Stimulated activated CD8-positive, alpha-beta memory T cell treated with anti-CD3 and anti-CD28 coated beads, Interleukin-15, amount 100 ng/mL, for 24 hours (primary cell): ENCODE results near the gene TMEM89.

Experiments
- DNase-seq: peaks from one replicate; pipeline ENCODE4 v3.0.0-alpha.2; 2020; ENCODE audit warnings: low read depth

The TMEM89 gene, protein sequence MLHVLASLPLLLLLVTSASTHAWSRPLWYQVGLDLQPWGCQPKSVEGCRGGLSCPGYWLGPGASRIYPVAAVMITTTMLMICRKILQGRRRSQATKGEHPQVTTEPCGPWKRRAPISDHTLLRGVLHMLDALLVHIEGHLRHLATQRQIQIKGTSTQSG

GRCh38 chr3:48621461-48621869 lies at the start of gene TMEM89:
TSS of gene TMEM89 (minus strand) at chr3:48621769. CDS start at chr3:48621756, 13 bp downstream.
- no peak for DNase-seq

DNA sequence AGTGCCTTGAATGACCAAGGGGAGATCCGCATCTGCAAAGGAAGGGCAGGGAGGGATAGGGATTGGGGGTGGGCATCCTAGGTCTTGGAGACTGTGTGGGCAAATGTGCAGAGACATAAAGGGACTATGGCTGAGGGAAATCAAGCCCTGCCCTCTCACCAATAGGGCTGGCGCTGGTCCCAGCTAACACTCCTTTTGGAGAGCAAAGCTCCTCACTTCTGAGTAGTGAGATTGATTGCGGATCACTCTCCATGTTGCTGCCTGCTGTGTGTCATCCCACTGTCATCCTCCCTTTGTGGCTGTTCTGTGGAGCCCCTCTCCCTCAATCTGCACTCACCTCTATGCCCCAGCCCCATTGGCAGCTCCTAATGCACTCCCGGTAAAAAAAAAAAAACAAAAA lies 43.4 kb upstream of the TMEM89 start:
- DNase-seq: no peak

DNA sequence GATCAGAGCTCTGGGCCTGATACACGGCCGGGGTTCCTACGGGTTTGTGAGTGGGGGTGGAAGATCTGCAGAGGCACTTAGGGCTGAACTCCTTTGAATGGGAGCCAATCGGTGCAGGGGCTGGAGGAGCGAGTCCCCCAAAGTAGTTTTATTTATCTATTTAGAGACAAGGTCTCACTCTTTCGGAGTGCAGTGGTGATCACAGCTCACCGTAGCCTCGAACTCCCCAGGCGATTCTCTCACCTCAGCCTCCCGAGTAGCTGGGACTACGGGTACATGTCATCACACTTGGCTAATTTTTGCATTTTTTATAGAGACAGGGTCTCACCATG lies 42.7 kb upstream of the TMEM89 start:
- no peak for DNase-seq

GRCh38 chr3:48663489-48664312 lies 42.1 kb upstream of the TMEM89 start:
- peak; percentile 67 for DNase-seq

DNA sequence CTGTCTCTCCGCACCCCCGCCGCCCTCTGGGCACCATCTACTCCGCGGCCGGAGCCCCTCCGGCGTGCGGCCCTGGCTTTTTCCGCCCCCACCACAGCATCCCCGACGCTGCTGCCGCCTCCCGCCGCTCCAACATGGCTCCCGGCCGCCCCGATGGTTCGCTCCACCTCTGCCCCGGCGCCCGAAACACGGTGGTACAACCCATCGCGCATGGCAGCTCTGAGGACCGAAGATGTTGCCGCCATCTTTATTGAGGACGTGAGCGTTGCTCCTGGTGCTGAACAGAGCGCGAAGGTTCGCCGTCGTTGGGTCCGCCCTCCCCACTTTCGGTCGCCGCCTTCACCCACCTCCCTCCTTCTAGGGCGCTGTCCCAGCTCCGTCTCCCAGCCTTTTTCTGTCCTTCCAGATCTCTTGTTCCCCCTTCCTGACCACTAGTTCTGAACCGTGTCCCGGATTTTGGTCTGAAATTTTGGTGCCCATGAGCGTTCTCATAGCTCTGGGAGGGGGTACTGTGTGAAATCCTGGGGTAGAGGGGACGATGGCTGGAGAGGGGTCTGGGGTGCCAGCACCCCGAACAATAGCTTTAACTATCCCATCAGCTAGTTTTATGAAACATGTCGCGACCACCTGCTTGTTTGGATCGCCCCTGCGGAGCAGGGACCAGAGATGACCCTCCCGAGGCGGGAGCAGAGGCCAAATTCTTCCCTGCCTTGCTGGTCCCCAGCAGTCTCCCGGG lies 41.4 kb upstream of the TMEM89 start, which contains the start of gene CELSR3:
CELSR3 (minus strand) TSS at position 134 of the 736 bp plus-strand sequence. CDS start 252 bp downstream, outside the sequence.
- DNase-seq: no peak

DNA sequence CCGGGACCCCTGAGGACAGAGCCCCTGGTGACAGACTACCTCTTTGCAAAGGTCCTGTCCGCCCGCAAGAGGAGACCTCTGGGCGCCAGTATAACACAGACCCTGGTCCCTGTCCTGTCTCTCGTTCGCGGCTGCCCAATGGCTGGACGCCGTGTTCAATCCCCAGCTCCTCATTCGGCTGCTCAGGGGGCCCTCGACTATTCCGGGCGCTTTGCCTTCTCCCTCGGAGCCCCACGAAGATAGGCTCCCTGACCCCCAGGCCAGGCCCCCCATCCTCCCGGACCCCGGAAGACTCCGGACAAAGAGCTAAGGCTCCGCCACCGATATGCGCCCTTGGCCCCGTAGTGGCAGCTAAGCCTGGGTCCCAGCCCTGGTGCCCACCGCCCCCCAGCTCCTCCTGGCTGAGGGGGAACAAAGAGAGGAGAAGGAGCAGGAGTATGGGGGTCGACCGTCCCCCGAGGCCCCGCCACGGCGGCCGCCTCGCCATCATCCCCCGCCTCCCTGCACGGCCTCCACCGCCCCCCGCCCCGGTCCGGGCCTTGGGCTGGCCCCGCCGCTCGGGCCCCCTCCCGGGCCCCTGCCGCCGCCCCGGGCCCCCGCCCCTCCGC lies 40.7 kb upstream of the TMEM89 start:
- no peak for DNase-seq

DNA sequence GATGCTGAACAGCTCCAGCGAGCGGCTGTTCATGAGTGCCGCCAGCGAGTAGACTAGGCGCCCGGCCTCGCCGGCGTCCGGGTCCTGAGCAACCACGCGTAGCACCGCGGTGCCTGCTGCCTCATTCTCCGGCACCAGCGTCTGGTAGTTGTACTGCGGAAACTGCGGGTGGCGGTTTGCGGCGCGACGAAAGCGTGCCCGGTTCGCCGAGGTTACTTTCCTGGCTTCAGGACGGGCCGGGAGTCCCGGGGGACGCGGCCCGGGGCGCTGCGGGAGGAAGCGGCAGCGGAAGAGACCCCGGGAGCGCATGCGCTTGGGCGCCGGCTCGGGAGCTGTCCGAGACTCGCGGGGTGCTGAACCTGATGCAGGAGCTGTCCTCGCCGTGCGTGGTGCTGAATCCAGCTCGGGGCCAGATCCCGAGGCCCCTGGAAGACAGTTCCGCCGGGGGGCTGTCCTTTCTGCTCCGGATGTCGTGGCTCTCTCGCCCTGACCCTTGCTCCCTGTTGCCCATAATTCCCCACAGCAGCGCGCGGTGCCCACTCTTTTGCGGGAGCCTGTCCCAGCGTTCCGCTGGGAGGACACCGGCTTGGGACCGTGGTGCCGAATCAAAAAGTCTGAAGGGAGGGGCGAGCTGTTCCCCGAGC lies 40.1 kb upstream of the TMEM89 start:
- DNase-seq: peak; percentile 72

- no peak for DNase-seq
These were observed 39.3 kb upstream of the TMEM89 start for GRCh38 chr3:48660800-48661400.

DNA sequence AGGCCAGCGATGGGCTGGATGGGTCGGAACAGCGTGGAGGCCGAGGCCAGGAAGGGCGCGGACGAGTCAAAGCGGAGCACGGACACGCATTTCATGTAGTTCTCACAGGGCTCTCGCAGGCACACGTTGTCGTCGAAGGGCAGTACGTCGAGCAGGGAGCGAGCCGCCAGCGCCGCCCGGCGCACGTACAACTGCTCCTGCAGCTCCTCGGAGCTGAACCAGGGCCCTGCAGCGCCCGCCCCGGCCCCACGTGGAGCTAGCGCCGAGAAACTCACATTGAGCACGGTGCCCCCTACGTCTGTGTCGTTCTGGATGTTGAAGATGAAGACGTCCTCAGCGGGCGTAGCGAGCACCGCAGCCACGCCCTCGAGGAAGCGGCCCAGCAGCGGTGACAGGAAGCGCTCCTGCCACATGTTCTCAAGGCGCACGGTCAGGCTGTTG lies 35.3 kb upstream of the TMEM89 start:
- DNase-seq: no peak

GRCh38 chr3:48656061-48656840 lies 34.7 kb upstream of the TMEM89 start:
- DNase-seq: peak; percentile 66

DNA sequence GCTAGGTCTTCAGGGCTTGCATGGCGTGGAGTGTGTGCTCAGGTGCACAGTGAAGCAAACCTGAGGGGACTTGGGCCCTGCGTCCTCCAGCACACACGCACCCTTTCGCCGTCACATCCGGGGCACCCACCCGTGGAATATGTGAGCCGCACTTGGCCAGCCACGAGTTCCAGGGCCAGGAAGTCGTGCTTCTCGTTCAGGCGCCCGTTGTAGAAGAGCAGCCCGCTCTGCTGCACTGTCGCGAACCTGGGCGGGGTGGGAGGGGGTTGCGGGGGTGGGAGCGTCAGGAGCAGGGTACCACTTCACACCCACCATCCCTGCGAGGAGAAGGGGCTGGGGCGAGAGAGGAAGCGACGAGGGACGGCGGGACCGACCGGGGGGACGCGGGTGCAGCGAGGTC lies 34.0 kb upstream of the TMEM89 start:
- no peak for DNase-seq

DNA sequence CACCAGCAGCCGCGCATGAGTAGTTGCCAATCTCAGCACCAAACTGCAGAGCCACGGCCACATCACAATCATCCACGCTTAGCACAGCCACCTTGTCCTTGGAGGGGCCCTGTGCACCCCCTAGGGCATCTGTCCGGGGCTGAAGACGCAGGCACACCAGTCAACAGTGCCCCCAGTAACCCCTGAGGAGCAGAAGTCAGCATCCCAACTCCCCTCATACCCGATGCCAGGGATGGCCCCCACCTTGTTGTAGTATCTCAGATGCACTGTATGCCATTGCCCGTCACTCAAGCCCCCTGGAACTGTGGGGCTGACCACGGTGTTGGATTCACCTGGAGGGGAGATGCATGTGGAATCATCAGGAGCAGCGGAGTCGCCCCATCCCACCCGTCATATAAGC lies 33.5 kb upstream of the TMEM89 start:
- no peak for DNase-seq

GRCh38 chr3:48652923-48653715 lies 31.6 kb upstream of the TMEM89 start:
- no peak for DNase-seq

GRCh38 chr3:48651771-48652170 lies 30.2 kb upstream of the TMEM89 start:
- no peak for DNase-seq

GRCh38 chr3:48650723-48651122 lies 29.2 kb upstream of the TMEM89 start:
- no peak for DNase-seq

DNA sequence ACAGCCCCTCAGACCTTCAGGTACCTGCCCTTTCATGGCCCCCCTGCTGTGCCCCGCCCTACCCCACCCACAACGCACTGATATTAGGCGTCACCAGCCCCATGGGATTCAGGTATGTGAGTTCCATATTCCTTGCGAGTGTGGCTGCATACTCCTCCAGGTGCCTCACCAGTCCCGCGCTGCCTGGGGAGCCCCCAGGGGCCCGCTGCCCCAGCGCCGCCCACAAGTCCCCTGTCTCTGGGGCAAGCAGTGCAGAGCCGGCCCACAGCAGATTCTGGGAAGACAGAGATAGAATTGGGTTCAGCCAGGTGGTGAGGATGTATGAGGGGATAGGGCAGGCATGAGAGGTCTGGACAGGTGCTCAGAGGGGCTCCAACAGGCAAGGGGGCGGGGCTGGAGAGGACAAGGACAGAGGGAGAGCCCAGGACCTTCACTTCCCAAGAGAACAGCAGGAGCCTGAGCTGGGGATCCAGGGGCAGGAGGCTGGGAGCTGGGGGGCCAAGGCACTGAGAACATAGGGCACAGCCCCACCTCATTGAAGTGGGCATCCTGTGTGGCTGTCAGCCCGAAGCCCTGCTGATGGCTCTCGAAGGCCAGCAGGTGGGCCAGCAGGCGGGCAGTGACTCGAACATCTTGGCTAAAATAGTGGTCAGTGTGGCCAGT lies 26.8 kb upstream of the TMEM89 start:
- no peak for DNase-seq

- DNase-seq: no peak
These were observed 26.1 kb upstream of the TMEM89 start for GRCh38 chr3:48647714-48648113.

- DNase-seq: no peak
These were observed 23.6 kb upstream of the TMEM89 start for GRCh38 chr3:48644898-48645760.
